Melanocyte of skin (primary cell): ENCODE measurements around the gene F8A2. TPM values are rescaled to one million over a fixed set of nuclear protein-coding genes. Genes with fewer than 3 reads are reported as not detected.

Source experiments
- small RNA-seq, 2 donors: library from RNA; depleted of rRNA; stranded (forward); fragments of <200 nt; gene quantifications; one replicate each; pipeline ENCODE3, GENCODE V24; 2012
- total RNA-seq, 2 donors: library from RNA; depleted of rRNA; stranded (reverse); fragments of >200 nt; gene quantifications; 2 replicates each; pipeline ENCODE4 v1.2.3, GENCODE V29; 2012

The F8A2 gene
- not detected for total RNA-seq

DNA sequence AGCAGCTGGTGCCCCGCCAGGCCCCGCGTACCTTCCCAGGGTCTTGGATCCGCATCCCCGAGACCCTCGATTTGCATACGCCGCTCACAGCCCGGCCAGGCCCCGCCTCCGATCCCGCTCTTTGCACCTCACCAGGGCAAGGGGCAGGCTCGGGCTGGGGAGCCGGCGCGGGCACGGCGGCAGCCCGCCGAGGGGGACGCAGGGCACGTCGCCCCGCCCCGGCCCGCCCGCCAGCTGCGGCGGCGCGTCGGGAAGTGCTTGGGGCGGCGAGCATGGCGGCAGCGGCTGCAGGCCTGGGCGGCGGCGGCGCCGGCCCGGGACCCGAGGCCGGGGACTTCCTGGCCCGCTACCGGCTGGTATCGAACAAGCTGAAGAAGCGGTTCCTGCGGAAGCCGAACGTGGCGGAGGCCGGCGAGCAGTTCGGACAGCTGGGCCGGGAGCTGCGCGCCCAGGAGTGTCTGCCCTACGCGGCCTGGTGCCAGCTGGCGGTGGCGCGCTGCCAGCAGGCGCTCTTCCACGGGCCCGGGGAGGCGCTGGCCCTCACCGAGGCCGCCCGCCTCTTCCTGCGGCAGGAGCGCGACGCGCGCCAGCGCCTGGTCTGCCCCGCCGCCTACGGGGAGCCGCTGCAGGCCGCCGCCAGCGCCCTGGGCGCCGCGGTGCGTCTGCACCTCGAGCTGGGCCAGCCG is at the start of gene F8A2:
TSS of gene F8A2 (plus strand) at position 253 of the 686 bp plus-strand sequence. CDS start at position 273, 20 bp downstream.

DNA sequence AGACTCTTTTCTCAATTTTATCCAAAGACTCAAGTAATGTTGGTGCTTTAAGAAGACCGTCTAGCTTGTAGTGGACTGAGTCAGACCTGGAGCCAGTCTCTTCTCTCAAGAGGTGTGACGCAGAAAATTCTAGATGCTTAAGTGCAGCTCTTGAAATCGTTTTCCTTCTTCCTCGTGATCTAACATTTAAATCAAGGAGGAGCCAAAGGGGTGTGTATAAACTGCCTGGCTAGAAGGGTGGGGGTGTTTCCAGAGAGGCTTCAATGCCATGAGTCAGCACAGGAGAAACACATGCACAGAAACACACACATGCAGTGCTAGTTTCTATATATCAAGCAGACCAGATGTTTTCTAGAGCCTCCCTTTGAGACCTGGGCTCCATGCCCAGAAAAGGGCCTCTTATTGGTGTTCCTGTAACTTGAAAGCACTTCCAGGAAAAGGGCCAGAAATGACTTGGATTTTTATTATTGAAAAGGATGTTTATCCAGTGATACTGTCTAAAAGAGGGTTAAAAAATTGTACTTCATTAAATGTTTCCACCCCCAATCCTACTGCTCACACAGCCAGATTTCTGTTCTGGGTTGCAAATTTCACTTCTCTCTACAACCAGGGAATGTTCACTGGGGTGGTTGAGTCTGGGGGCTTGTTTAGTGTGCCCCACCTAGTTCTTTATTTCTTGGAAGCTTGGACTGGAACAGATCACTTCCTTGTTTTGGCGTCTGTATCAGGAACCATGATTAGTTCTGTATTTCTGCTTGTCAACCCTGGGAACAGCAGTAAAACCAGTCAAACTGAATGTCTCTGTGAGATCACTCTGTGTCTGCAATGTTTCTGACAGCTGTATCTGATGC is 47.2 kb upstream of the F8A2 start, which contains the start of gene CLIC2:
TSS of gene CLIC2 (minus strand) at position 129 of the 851 bp plus-strand sequence. CDS start 187 bp downstream, outside the sequence.

Small RNA genes lying within 50 kb of the gene (small RNA-seq; reads per million reads assigned to genes)
- 0 reads per million in 2 donors for gene MIR1184-2

Other genes with a start within 250 kb of the F8A2 start
- 10 to 100 TPM; 35.8 to 57.9 TPM for gene VBP1, start 165.6 kb upstream of the F8A2 start, total RNA-seq
- under 1 TPM; under 0.01 to 0.33 TPM for gene RAB39B, start 117.6 kb upstream of the F8A2 start, total RNA-seq
- under 1 TPM in 1 of 2 donors, not detected in 1; 0.34 TPM for gene CLIC2, start 47.5 kb upstream of the F8A2 start, total RNA-seq
- gene F8A3, start 76.5 kb downstream of the F8A2 start, total RNA-seq, result 1 to 10 TPM; 1.0 to 1.7 TPM
- gene SPRY3, start 230.5 kb downstream of the F8A2 start, total RNA-seq, result under 1 TPM; 0.33 to 0.34 TPM
- gene TMLHE, start 230.9 kb downstream of the F8A2 start, total RNA-seq, result 10 to 100 TPM; 12.7 to 14.3 TPM